Activated T-cell treated with anti-CD3 and anti-CD28 coated beads for 1 hour (primary cell): ENCODE data around the gene SLC36A1.
"Not testable (repeated sequence)": the region's sequence is repeated elsewhere in the genome, so short reads cannot be mapped to it uniquely, and the experiment has no call there.

Source experiments
- DNase-seq: peaks from one replicate; pipeline ENCODE4 v3.0.0-alpha.2; 2020; ENCODE audit warnings: low read depth

The SLC36A1 gene

GRCh38 chr5:151447174-151448037, at the start of gene SLC36A1:
SLC36A1 (plus strand) TSS chr5:151447603; CDS start chr5:151458793, 11,190 bp downstream.
- peak; percentile 90 for DNase-seq

- no peak for DNase-seq
These were observed 41.9 kb upstream of the SLC36A1 start for GRCh38 chr5:151405334-151406160.

- no peak for DNase-seq
These were observed 41.0 kb upstream of the SLC36A1 start for GRCh38 chr5:151406322-151406947.

- DNase-seq, result no peak
These were observed 38.7 kb upstream of the SLC36A1 start for GRCh38 chr5:151408591-151409230.

DNA sequence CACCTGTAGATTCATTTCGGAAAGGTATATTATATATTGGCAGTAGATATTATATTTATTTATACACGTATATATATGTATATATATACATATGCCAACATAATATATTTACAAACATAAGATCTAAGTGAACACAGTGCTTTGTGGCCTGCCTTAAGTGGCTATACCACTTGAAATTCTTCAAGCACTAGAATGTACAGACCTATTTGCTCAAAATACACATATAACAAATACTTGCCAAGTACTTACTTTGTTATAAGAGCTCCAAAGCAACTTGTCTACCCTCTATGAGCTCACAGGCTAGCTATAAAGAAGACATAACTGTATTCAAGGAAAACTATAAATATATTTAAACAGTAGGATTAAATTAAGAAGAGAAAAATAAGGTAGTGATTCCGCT, 33.6 kb upstream of the SLC36A1 start:
- DNase-seq, result no peak

DNA sequence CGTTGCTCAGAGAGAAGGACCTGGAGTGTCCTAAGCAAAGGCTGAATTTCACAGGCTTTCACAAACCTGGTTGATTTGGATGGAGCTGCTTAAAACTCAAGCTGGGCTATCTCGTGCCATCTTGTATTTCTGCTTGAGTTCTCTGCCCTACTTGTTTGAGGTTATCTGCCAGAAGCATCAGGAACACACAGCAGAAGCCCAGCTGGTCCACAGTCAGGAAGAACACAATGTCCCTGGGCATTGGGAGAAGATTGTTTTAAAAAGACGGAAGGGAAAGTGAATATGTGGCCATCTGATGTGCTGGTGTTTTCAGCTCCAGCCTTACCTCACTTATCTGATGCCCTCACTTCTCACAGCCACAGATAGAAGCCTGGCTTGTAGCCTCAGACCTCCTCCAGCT, 32.9 kb upstream of the SLC36A1 start:
- DNase-seq, result no peak

DNA sequence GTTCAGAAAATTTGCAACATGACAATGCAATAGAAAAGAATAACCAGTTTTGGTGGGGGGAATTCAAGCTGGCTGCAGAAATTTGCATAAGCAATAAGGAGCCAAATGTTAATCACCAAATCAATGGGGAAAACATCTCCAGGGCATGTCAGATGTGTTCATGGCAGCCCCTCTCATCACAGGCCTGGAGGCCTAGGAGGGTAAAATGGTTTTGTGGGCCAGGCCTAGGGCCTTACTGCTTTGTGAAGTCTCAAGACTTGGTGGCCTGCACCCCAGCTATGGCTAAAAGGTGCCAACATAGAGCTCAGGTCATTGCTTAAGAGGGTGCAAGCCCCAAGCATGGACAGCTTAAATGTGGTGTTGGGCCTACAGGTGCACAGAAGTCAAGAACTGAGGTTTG, 29.7 kb upstream of the SLC36A1 start:
- no peak for DNase-seq

DNA sequence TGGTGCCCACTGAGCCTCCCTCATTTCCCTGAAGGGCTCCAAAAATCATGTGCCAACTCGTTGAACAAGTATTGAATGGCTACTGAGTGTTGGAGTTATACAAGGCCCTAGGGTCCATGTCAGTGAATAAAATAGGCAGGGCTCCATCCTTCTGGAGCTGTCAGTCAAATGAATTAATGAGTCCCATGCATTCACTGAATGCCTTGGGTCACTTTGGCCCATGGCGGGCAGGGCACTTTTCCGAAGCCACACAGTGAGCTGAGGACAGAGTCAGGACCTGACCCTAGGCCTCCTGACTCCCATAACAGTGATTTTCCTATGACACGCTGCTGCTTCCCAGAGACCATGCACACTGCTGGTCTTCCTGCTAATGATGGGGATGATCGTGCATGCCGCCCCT, 27.3 kb upstream of the SLC36A1 start:
- no peak for DNase-seq

GRCh38 chr5:151424892-151425523, 22.4 kb upstream of the SLC36A1 start:
- DNase-seq, result no peak

GRCh38 chr5:151426347-151426746, 21.1 kb upstream of the SLC36A1 start:
- DNase-seq, result not testable (repeated sequence)

- DNase-seq, result no peak
These were observed 20.1 kb upstream of the SLC36A1 start for GRCh38 chr5:151427258-151427657.

DNA sequence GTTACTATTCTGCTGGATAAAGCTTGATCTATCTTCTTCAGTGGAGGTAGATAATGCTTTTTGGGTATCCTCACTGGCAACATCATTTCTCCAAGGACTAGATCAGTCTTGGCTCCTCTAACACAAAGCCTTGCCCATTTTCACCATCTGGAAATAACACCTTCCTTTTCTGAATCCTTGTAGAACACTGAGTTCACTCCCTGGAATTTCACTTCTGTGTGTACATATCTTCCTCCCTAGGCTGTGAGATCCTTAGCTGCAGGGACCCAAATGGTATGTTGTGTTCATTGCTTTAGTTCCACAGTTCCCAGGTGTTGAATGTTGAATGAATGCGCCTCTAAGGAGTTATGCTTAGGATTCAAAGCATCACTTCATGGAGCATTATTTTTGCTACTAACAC, 16.7 kb upstream of the SLC36A1 start:
- DNase-seq, result no peak

DNA sequence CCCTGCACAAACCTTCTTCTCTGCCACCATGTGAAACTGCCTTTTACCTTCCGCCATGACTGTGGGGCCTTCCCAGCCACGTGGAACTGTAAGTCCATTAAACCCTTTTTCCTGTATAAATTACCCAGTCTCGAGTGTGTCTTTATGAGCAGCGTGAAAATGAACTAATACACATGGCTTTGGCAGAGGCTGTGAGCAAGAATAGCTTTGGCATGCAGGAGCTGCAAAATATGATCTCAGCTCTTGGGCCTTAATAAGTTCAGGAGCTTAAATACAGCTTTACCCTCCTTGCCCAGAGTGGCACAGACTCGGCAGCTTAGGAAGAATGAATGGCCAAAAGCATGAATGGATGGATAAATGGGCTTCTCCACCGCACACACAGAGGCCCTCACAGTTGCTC, 15.7 kb upstream of the SLC36A1 start:
- no peak for DNase-seq

DNA sequence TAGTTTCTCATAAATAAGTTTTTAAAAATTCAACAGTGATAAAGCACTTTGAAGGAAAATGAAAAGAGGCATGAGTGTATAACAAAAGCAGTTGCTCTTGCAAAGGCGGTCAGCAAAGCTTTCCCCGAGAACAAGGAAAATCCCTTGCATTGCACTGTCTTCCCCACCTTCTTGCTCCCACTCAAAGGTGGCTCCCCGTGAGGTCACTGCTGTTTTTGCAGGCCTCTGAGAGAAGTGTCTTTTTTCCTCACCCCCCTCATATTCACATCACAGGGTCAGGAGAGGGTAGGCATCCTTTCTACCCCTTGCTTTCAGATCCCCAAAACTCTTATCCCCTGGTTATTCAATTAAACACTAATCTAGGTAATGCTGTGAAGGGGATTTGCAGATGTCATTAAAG, 15.2 kb upstream of the SLC36A1 start:
- DNase-seq, result no peak

DNA sequence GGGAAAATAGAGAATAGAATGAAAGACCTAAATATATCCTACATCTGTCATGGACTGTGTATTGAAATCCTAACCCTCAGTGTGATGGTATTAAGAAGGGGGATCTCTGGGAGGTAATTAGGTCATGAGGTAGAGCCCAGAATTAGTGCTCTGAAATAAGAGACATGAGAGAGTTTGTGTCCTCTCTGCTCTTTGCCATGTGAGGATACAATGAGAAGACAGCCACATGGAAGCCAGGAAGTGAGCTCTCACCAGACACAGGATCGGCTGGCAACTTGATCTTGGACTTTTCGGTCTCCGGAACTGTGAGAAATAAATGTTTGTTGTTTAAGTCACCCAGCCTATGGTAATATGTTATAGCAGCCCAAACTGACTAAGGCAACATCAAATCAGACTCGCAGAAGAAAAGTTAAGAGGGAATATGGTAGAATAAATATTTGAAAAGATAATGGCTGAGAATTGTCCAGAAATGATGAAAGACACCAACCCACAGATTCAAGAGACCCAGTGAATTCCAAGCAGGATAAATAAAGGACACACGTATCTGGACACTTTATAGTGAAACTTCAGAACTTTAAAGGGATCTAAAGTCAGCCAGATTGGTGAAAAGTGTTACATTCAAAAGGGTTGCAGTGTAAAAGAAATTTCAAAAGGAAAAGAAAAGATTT, 12.7 kb upstream of the SLC36A1 start:
- DNase-seq, result no peak

GRCh38 chr5:151448038-151448985, 909 bp downstream of the SLC36A1 start:
- DNase-seq, result peak; percentile 2

GRCh38 chr5:151449297-151449696, 1.9 kb downstream of the SLC36A1 start:
- DNase-seq, result no peak

DNA sequence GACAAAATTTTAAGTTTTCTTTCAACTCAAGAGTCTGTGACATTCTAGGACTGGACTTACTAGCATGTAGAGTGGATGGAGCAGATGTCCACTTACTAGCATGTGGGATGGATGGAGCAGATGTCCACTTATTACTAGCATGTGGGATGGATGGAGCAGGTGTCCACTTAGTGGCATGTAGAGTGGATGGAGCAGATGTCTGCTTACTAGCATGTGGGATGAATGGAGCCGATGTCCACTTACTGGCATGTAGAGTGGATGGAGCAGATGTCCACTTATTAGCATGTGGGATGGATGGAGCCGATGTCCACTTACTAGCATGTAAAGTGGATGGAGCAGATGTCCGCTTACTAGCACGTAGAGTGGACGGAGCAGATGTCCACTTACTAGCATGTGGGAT, 2.4 kb downstream of the SLC36A1 start:
- DNase-seq, result no peak

- no peak for DNase-seq
These were observed 3.2 kb downstream of the SLC36A1 start for GRCh38 chr5:151450605-151451004.
